HepG2 (cell line): ENCODE measurements around the gene NPEPL1. TPM values are rescaled to one million over a fixed set of nuclear protein-coding genes. Genes with fewer than 3 reads are reported as not detected.

ENCODE experiments used
- ATAC-seq: fragments of 200-7000 bp; cut with Tn5 transposase; 3 replicates; pipeline ENCODE4 v1.9.1; 2020; ENCODE audit warnings: mild to moderate bottlenecking, moderate library complexity
- BruUV-seq: library from RNA; stranded (reverse); fragments of 400-500 nt; replicated peaks from 2 replicates; lab custom pipeline; 2021; lab: Mats Ljungman, UMichigan
- CTCF ChIA-PET: fragments of 300-600 bp; formaldehyde crosslinking; extraction: SDS; loops from one replicate; lab custom pipeline; 2021; ENCODE audit warnings: low total read pairs, inconsistent platforms, low intra/inter-chr PET ratio; lab: Yijun Ruan, JAX
- POLR2A ChIA-PET: fragments of 350-600 bp; sonication (Branson Sonifier 250); formaldehyde crosslinking; loops from one replicate; lab custom pipeline; 2020; ENCODE audit warnings: antibody characterized with exemption, inconsistent platforms; lab: Yijun Ruan, JAX
- DNase-seq: peaks from one replicate; pipeline ENCODE4 v3.0.0-alpha.2; 2015; ENCODE audit warnings: low spot score
- FAIRE-seq: peaks from 3 replicates; lab custom pipeline; 2011; peaks lifted over from hg19 to GRCh38; lab: Jason Lieb, UNC
- H2AFZ ChIP-seq: one replicate; pipeline ENCODE4 v1.6.1; 2011; ENCODE audit warnings: low read length, inconsistent platforms
- H3K27ac ChIP-seq: fragments of 300-600 bp; 3 replicates; pipeline ENCODE4 v1.8.0; 2011; ENCODE audit warnings: mixed run types, mild to moderate bottlenecking, mixed read lengths, low read length, inconsistent platforms; ENCODE audit not compliant: insufficient read depth; ENCODE audit errors: extremely low read length
- H3K27me3 ChIP-seq, 2 experiments: fragments of 200-600 bp in 1 of 2; 2 replicates in 1 of 2; 3 replicates in 1 of 2; pipeline versions ENCODE4 v1.6.0 to v1.8.0; 2011; ENCODE audit warnings: low read length in 2 of 2, mild to moderate bottlenecking in 2 of 2, moderate library complexity in 2 of 2, inconsistent platforms in 1 of 2; ENCODE audit not compliant: insufficient read depth in 2 of 2, control insufficient read depth in 1 of 2
- H3K36me3 ChIP-seq, 2 experiments: fragments of 200-600 bp in 1 of 2; replicated peaks in 1 of 2; 2 replicates in 1 of 2; 3 replicates in 1 of 2; pipeline versions ENCODE4 v1.5.1 to v1.8.0; 2011; ENCODE audit warnings: low read length in 2 of 2, inconsistent platforms in 1 of 2; ENCODE audit not compliant: insufficient read depth in 2 of 2, control insufficient read depth in 1 of 2
- H3K4me1 ChIP-seq: 2 replicates; pipeline ENCODE4 v1.5.1; 2012; ENCODE audit warnings: low read length, inconsistent platforms; ENCODE audit not compliant: insufficient read depth
- H3K4me2 ChIP-seq: 2 replicates; pipeline ENCODE4 v1.6.0; 2011; ENCODE audit warnings: low read depth, low read length, inconsistent platforms
- H3K4me3 ChIP-seq, 3 experiments: fragments of 200-600 bp in 1 of 3; sonication (generic), shearing (Covaris generic) in 1 of 3; replicated peaks in 1 of 3; 2 replicates each; pipeline ENCODE4 v1.5.1; 2011 to 2016; ENCODE audit warnings: low read length in 3 of 3, inconsistent platforms in 2 of 3, low read depth in 2 of 3, mild to moderate bottlenecking in 2 of 3, control low read depth in 1 of 3, mixed read lengths in 1 of 3; ENCODE audit not compliant: insufficient read depth in 1 of 3
- H3K79me2 ChIP-seq: one replicate; pipeline ENCODE4 v1.6.1; 2011; ENCODE audit warnings: low read length, inconsistent platforms; ENCODE audit not compliant: insufficient read depth
- H3K9ac ChIP-seq: 2 replicates; pipeline ENCODE4 v1.6.0; 2011; ENCODE audit warnings: mild to moderate bottlenecking, low read depth, low read length, inconsistent platforms; ENCODE audit not compliant: insufficient read depth
- H3K9me3 ChIP-seq: 2 replicates; pipeline ENCODE4 v1.5.1; 2012; ENCODE audit warnings: mild to moderate bottlenecking, low read length
- H4K20me1 ChIP-seq: 2 replicates; pipeline ENCODE4 v1.6.0; 2011; ENCODE audit warnings: inconsistent platforms, mild to moderate bottlenecking, low read length, moderate library complexity; ENCODE audit not compliant: insufficient read depth
- ARID3A ChIP-seq: IDR thresholded peaks from 2 replicates; pipeline ENCODE4 v1.6.1; 2012; ENCODE audit warnings: low read depth, low read length, improper control_type of control experiment
- GLMP ChIP-seq: sonication (generic); formaldehyde crosslinking; IDR thresholded peaks from 2 replicates; pipeline ENCODE4 v1.9.0; 2021; ENCODE audit warnings: missing genetic modification reagents, mild to moderate bottlenecking, borderline replicate concordance
- HCFC1 ChIP-seq: fragments of 150-350 bp; IDR thresholded peaks from 2 replicates; pipeline ENCODE4 v1.6.1; 2014; ENCODE audit warnings: low read depth, low read length
- MAFF ChIP-seq: IDR thresholded peaks from 2 replicates; pipeline ENCODE4 v1.6.1; 2011; ENCODE audit warnings: low read depth, low read length, improper control_type of control experiment
- POLR2A ChIP-seq, 2 experiments: IDR thresholded peaks; 2 replicates each; pipeline ENCODE4 v1.6.1; 2011; ENCODE audit warnings: low read depth in 2 of 2, low read length in 2 of 2, mild to moderate bottlenecking in 1 of 2, moderate library complexity in 1 of 2; ENCODE audit not compliant: insufficient read depth in 1 of 2
- PRDM4 ChIP-seq: sonication (generic); formaldehyde crosslinking; IDR thresholded peaks from 2 replicates; pipeline ENCODE4 v1.9.0; 2021; ENCODE audit warnings: missing genetic modification reagents, borderline replicate concordance
- REST ChIP-seq, 2 experiments: IDR thresholded peaks; 2 replicates each; pipeline ENCODE4 v1.6.1; 2011 to 2012; ENCODE audit warnings: low read length in 2 of 2, borderline replicate concordance in 1 of 2, low read depth in 1 of 2, mild to moderate bottlenecking in 1 of 2, moderate library complexity in 1 of 2
- U2AF2 ChIP-seq: fragments of 200-400 bp; formaldehyde crosslinking; IDR thresholded peaks from 2 replicates; pipeline ENCODE4 v1.6.1; 2017; ENCODE audit warnings: low read depth, mild to moderate bottlenecking, low read length
- ZFP36L2 ChIP-seq: sonication (generic); formaldehyde crosslinking; IDR thresholded peaks from 2 replicates; pipeline ENCODE4 v1.4.0; 2020; ENCODE audit warnings: missing genetic modification reagents
- ZFP41 ChIP-seq: sonication (generic); formaldehyde crosslinking; IDR thresholded peaks from 2 replicates; pipeline ENCODE4 v1.4.0; 2020; ENCODE audit warnings: mild to moderate bottlenecking, missing genetic modification reagents, borderline replicate concordance
- ZKSCAN1 ChIP-seq: fragments of 150-350 bp; IDR thresholded peaks from 2 replicates; pipeline ENCODE4 v1.6.1; 2014; ENCODE audit warnings: low read length
- ZNF264 ChIP-seq: sonication (generic); formaldehyde crosslinking; IDR thresholded peaks from 2 replicates; pipeline ENCODE4 v1.4.0; 2020; ENCODE audit warnings: missing genetic modification reagents
- ZNF333 ChIP-seq: sonication (generic); formaldehyde crosslinking; IDR thresholded peaks from 2 replicates; pipeline ENCODE4 v1.4.0; 2020; ENCODE audit warnings: mild to moderate bottlenecking, missing genetic modification reagents, borderline replicate concordance
- ZNF44 ChIP-seq: sonication (generic); formaldehyde crosslinking; IDR thresholded peaks from 2 replicates; pipeline ENCODE4 v1.5.1; 2020; ENCODE audit warnings: mild to moderate bottlenecking, missing genetic modification reagents
- ZNF598 ChIP-seq: sonication (generic); formaldehyde crosslinking; IDR thresholded peaks from 2 replicates; pipeline ENCODE4 v1.5.1; 2020; ENCODE audit warnings: mild to moderate bottlenecking, missing genetic modification reagents, borderline replicate concordance
- ZNF615 ChIP-seq: sonication (generic); formaldehyde crosslinking; IDR thresholded peaks from 2 replicates; pipeline ENCODE4 v1.5.0; 2020; ENCODE audit warnings: mild to moderate bottlenecking, missing genetic modification reagents, borderline replicate concordance
- ZNF652 ChIP-seq: IDR thresholded peaks from 2 replicates; pipeline ENCODE4 v1.6.1; 2016; ENCODE audit warnings: low read depth, borderline replicate concordance
- ZNF674 ChIP-seq: sonication (generic); formaldehyde crosslinking; IDR thresholded peaks from 2 replicates; pipeline ENCODE4 v1.5.0; 2020; ENCODE audit warnings: low read depth, mild to moderate bottlenecking, missing genetic modification reagents
- WGBS: methylation state at CpG from one replicate; pipeline ENCODE4 v1.1.6; 2017; ENCODE audit warnings: low lambda C conversion rate; 5-methylcytosine and 5-hydroxymethylcytosine counted together
- in situ Hi-C: cut with HindIII; loops from 2 replicates; pipeline ENCODE4 v1.10.0; 2017; ENCODE audit warnings: low pct_unique_long_range_greater_than_20kb; ENCODE audit not compliant: extremely low pct_ligation_motif_present
- intact Hi-C: fragments of 100-400 bp; cut with micrococcal nuclease; formaldehyde crosslinking; loops from one replicate; pipeline ENCODE4 v1.10.0; 2022; ENCODE audit not compliant: unreplicated experiment
- polyA plus RNA-seq, 8 experiments: library from polyadenylated mRNA; depleted of rRNA in 3 of 8; stranded (reverse) in 7 of 8; unstranded in 1 of 8; fragments of >200 nt; fragmentation: Illumina TruSeq in 4 of 8; extraction: Trizol in 4 of 8; gene quantifications; 2 replicates each; pipeline versions ENCODE4 v1.2.1 to v1.2.3, GENCODE V29; 2011 to 2016; ENCODE audit warnings: low read depth in 4 of 8, missing spikeins in 1 of 8, mixed read lengths in 1 of 8; ENCODE audit not compliant: insufficient read depth in 1 of 8
- total RNA-seq, 5 experiments: library from RNA; depleted of rRNA; stranded (reverse); fragments of >200 nt; fragmentation: Illumina TruSeq; extraction: Trizol; gene quantifications; 2 replicates each; pipeline ENCODE4 v1.2.3, GENCODE V29; 2016; ENCODE audit warnings: low read depth in 1 of 5

Gene NPEPL1
- total and polyA plus RNA-seq, 2 of the 13 experiments (the other 11 are each of a cell fraction or from before 2014, with no cell fraction given), result 4.1 to 7.5 TPM

- ATAC-seq (no peak), FAIRE-seq (no peak), DNase-seq (no peak)
- no peak overlapping the region for H3K9ac ChIP-seq
- H3K27me3 ChIP-seq, result peaks cover 0 to 6% of the 10 kb centered on the region in 2 experiments; a peak in 2 of 5 replicates
- WGBS, result 53% methylated on average over 3 of the region's 3 CpGs
- CTCF ChIA-PET, result no interaction called here
- intact Hi-C loops (no loop called here), in situ Hi-C loops (no loop called here)
- no peak overlapping the region for H3K4me2 ChIP-seq
- H3K27ac ChIP-seq, result no peak overlapping the region
- H3K9me3 ChIP-seq, result no peaks in the 10 kb centered on the region
- no peak overlapping the region for H3K4me3 ChIP-seq
- no TSS peak for BruUV-seq
- POLR2A ChIA-PET, result no interaction called here
- H3K79me2 ChIP-seq, result peaks cover 2% of the 10 kb centered on the region
- no peaks in the 10 kb centered on the region for H3K36me3 ChIP-seq
- H2AFZ ChIP-seq, result no peak overlapping the region
- H3K4me1 ChIP-seq, result peaks cover 22% of the 10 kb centered on the region
- no peaks in the 10 kb centered on the region for H4K20me1 ChIP-seq
- no peak for TF ChIP-seq HCFC1
- no peak for TF ChIP-seq ZKSCAN1
- TF ChIP-seq ZNF598 (CRISPR knock-in tag), result no peak
- no peak for TF ChIP-seq ZNF333 (CRISPR knock-in tag)
- no peak for TF ChIP-seq GLMP
- no peak for TF ChIP-seq MAFF
- no peak for TF ChIP-seq ZFP36L2 (CRISPR knock-in tag)
- no peak for TF ChIP-seq POLR2A (IDR thresholded peaks at IDR 0.05; ENCODE audit: insufficient read depth in 1 of 2, low read depth in 2 of 2, low read length in 2 of 2)
- no peak for TF ChIP-seq ZNF674 (CRISPR knock-in tag)
- no peak for TF ChIP-seq REST (IDR thresholded peaks at IDR 0.05; ENCODE audit: borderline replicate concordance in 1 of 2, low read depth in 1 of 2, low read length in 2 of 2)
- no peak for TF ChIP-seq ZFP41 (CRISPR knock-in tag)
- no peak for TF ChIP-seq ARID3A
- TF ChIP-seq U2AF2, result no peak
- TF ChIP-seq ZNF652 (CRISPR knock-in tag), result no peak
- TF ChIP-seq ZNF44, result no peak
- no peak for TF ChIP-seq ZNF615 (CRISPR knock-in tag)
- no peak for TF ChIP-seq ZNF264 (CRISPR knock-in tag)
- no peak for TF ChIP-seq PRDM4 (CRISPR knock-in tag)
Measured at GRCh38 chr20:58646257-58646656, 46.3 kb upstream of the NPEPL1 start.
